Measurements from ENCODE around the gene PDE5A. TPM values are rescaled to one million over a fixed set of nuclear protein-coding genes. Genes with fewer than 3 reads are reported as not detected.
"Not testable (repeated sequence)": the region's sequence is repeated elsewhere in the genome, so short reads cannot be mapped to it uniquely, and the experiment has no call there.

PDE5A gene
- total and polyA plus RNA-seq, 3 donors from 2014 or later = 18.4 to 25.3 (median 21.4) TPM

GRCh38 chr4:119477412-119478053, 151.1 kb downstream of the PDE5A start:
- intact Hi-C loops (cut with DNase I; ENCODE audit: low total_unique reads) = no loop called here
- Histone ChIP-seq H3K4me3 (no peak overlapping the region), H3K9me3 (no peaks in the 10 kb centered on the region), H3K27me3 (no peaks in the 10 kb centered on the region), H3K36me3 (ENCODE audit: low read depth, missing control alignments) (no peaks in the 10 kb centered on the region), H3K27ac (no peak overlapping the region), H3K4me1 (no peaks in the 10 kb centered on the region)
- no peak for DNase-seq
- TF ChIP-seq, protein P1, sequence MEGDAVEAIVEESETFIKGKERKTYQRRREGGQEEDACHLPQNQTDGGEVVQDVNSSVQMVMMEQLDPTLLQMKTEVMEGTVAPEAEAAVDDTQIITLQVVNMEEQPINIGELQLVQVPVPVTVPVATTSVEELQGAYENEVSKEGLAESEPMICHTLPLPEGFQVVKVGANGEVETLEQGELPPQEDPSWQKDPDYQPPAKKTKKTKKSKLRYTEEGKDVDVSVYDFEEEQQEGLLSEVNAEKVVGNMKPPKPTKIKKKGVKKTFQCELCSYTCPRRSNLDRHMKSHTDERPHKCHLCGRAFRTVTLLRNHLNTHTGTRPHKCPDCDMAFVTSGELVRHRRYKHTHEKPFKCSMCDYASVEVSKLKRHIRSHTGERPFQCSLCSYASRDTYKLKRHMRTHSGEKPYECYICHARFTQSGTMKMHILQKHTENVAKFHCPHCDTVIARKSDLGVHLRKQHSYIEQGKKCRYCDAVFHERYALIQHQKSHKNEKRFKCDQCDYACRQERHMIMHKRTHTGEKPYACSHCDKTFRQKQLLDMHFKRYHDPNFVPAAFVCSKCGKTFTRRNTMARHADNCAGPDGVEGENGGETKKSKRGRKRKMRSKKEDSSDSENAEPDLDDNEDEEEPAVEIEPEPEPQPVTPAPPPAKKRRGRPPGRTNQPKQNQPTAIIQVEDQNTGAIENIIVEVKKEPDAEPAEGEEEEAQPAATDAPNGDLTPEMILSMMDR (IDR thresholded peaks at IDR 0.05) = no peak
- no peak for TF ChIP-seq POLR2A (IDR thresholded peaks at IDR 0.05)

DNA sequence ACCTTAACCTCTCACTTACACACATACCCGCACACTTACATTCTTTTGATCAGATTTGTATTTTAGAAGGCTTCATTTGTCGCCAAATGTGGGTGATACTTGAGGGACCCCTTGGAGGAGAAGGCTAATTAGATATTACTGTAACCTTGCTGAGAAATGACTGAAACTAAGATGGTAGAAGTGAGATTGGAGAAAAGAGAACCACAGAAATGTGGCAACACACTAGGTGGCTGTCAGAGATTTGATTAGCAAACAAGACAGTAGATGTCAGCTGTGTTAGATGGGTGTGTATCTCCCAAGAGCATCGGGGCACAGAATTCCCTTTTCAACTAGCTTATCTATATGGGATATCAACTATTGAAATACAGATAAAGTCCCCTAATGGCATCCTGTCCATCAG, 157.3 kb downstream of the PDE5A start:
- H3K36me3 ChIP-seq (ENCODE audit: low read depth, missing control alignments) = no peaks in the 10 kb centered on the region
- intact Hi-C loops (cut with DNase I; ENCODE audit: low total_unique reads) = no loop called here
- H3K4me3 ChIP-seq = no peak overlapping the region
- WGBS, 2 donors = 61 to 79% methylated on average over 3 of the region's 3 CpGs
- DNase-seq = no peak
- H3K27me3 ChIP-seq = no peaks in the 10 kb centered on the region
- H3K27ac ChIP-seq = no peak overlapping the region
- TF ChIP-seq, protein P1 (IDR thresholded peaks at IDR 0.05) = no peak
- TF ChIP-seq POLR2A (IDR thresholded peaks at IDR 0.05) = no peak
- H3K9me3 ChIP-seq = no peaks in the 10 kb centered on the region
- no peaks in the 10 kb centered on the region for H3K4me1 ChIP-seq

- H3K4me1 ChIP-seq; H3K27me3 ChIP-seq; H3K27ac ChIP-seq; H3K9me3 ChIP-seq; intact Hi-C loops (cut with DNase I; ENCODE audit: low total_unique reads); DNase-seq; H3K4me3 ChIP-seq; H3K36me3 ChIP-seq (ENCODE audit: low read depth, missing control alignments): not testable (repeated sequence)
These were observed 157.9 kb downstream of the PDE5A start for GRCh38 chr4:119470737-119471063.

DNA sequence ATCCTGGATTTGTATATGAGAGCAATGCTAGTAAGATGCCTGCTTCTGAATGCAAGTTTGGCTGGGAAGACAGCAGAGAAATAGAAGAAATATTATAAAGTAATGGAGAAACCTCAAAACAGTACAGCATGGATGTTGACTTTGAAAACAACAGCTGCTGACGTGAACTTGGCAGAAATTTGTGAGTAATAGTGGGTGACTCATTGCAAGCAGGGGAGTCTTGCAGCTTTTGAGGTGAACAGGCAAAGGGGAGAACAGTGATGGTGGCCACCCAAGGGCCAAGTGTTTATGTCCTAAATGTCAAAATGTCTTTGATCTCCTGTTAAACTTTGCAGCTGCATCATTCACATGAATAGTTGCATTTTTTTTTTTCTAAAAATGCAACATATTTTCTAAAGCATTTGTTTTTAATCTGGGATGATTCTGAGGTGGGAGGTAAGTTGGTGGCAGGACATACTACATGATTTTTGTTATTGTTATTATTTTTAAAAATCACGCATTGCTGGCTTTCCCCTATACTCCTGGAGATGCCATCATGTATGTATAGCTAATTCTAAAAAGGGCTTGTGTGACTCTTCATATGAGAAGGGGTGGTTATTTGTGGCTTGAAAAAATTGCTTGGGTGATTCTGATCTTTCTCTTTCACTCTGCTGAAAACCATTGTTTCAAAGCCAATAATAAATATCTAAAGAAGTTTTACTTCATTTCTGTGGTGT, 158.4 kb downstream of the PDE5A start:
- 90 to 92% methylated on average over 2 of the region's 2 CpGs for WGBS, 2 donors
- H3K9me3 ChIP-seq; H3K36me3 ChIP-seq (ENCODE audit: low read depth, missing control alignments); H3K27me3 ChIP-seq; H3K27ac ChIP-seq; DNase-seq; H3K4me3 ChIP-seq; H3K4me1 ChIP-seq; intact Hi-C loops (cut with DNase I; ENCODE audit: low total_unique reads): not testable (repeated sequence)

DNA sequence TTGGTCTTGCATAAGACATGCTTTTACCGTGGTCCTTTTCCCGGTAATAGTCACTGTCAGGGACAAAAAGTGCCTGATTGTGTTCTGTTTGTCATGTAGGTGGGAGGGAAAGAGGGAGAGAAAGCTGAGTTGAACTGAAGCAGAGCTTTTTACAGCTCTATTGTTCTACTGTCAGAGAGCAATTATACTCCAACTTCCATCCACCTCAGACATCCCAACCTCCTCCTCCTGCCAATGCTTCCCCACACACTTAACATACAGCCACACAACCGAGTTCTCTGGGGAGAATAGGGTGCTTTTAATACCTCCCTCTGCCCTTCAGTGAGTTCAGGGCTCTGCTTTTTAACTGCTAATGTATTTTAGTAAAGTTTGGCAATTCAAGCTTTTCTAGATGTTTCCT, 159.6 kb downstream of the PDE5A start:
- H3K4me1 ChIP-seq; intact Hi-C loops (cut with DNase I; ENCODE audit: low total_unique reads); H3K4me3 ChIP-seq; H3K9me3 ChIP-seq; H3K27me3 ChIP-seq; H3K36me3 ChIP-seq (ENCODE audit: low read depth, missing control alignments); DNase-seq; H3K27ac ChIP-seq: not testable (repeated sequence)
- WGBS, 2 donors = 67 to 71% methylated on average over 3 of the region's 3 CpGs

DNA sequence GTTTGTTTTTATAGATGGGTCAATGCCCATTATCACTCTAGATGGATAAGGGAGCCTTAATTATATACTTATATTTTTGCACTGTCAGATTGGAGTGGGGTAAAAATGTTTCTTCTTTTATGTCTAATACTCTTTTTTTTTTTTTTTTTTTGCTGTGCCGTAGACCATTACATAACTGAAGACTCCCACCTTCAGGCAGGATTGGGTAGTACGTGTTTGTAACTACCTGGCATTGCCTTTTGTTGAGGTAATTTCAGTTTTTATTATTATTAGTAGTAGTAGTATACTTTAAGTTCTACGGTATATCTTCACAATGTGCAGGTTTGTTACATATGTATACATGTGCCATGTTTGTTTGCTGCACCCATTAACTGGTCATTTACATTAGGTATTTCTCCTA, 165.9 kb downstream of the PDE5A start:
- H3K9me3 ChIP-seq; H3K27ac ChIP-seq; H3K4me1 ChIP-seq; intact Hi-C loops (cut with DNase I; ENCODE audit: low total_unique reads); H3K4me3 ChIP-seq; H3K27me3 ChIP-seq; DNase-seq; H3K36me3 ChIP-seq (ENCODE audit: low read depth, missing control alignments): not testable (repeated sequence)
- 58 to 72% methylated on average over 3 of the region's 3 CpGs for WGBS, 2 donors

DNA sequence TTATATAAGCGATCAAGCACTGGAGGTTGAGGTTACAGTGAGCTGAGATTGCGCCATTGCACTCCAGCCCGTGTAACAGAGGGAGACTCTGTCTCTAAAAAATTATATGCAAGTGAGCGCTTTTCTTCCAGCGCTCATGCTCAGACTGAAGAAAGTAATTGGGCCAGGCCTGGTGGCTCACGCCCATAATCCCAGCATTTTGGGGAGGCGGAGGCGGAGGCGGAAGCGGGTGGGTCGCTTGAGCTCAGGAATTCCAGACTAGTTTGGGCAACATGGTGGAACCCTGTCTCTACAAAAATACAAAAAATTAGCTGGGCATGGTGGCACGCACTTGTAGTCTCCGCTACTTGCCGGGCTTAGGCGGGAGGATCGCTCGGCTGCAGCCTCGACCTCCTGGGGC, 172.9 kb downstream of the PDE5A start:
- H3K36me3 ChIP-seq (ENCODE audit: low read depth, missing control alignments); H3K4me1 ChIP-seq; H3K27me3 ChIP-seq; intact Hi-C loops (cut with DNase I; ENCODE audit: low total_unique reads); H3K27ac ChIP-seq; H3K9me3 ChIP-seq: not testable (repeated sequence)
- H3K4me3 ChIP-seq = peak overlapping the region in 1 of 2 donors; percentile 83
- peak; percentile 37 for DNase-seq
- WGBS, 2 donors = 47 to 76% methylated on average over 18 of the region's 18 CpGs

All from testis (tissue), 3 donors.